Lower lobe of right lung (tissue), 2 donors: ENCODE data around the gene GALNT12. TPM values are rescaled to one million over a fixed set of nuclear protein-coding genes. Genes with fewer than 3 reads are reported as not detected.

Experiments
- ATAC-seq, 2 donors: fragments of 200-7000 bp; cut with Tn5 transposase; one replicate each; pipeline ENCODE4 v1.9.1; 2020 to 2022; ENCODE audit warnings: mild to moderate bottlenecking in 2 of 2, moderate library complexity in 2 of 2
- DNase-seq: peaks from one replicate; pipeline ENCODE4 v3.0.0-alpha.2; 2020
- H3K27ac ChIP-seq: fragments of 200-600 bp; one replicate; pipeline ENCODE4 v1.8.0; 2022
- H3K27me3 ChIP-seq: fragments of 200-600 bp; one replicate; pipeline ENCODE4 v1.8.0; 2022; ENCODE audit warnings: low read depth
- H3K36me3 ChIP-seq: fragments of 200-600 bp; one replicate; pipeline ENCODE4 v1.8.0; 2022; ENCODE audit warnings: mild to moderate bottlenecking
- H3K4me1 ChIP-seq: fragments of 200-600 bp; one replicate; pipeline ENCODE4 v1.8.0; 2022
- H3K4me3 ChIP-seq: fragments of 200-600 bp; one replicate; pipeline ENCODE4 v1.8.0; 2022; ENCODE audit warnings: mild to moderate bottlenecking
- H3K9me3 ChIP-seq: fragments of 200-600 bp; one replicate; pipeline ENCODE4 v1.8.0; 2022
- CTCF ChIP-seq: fragments of 200-600 bp; IDR thresholded peaks from one replicate; pipeline ENCODE4 v1.8.0; 2022; ENCODE audit warnings: antibody characterized with exemption, mild to moderate bottlenecking
- intact Hi-C: fragments of 100-400 bp; cut with DNase I; formaldehyde crosslinking; loops from one replicate; pipeline ENCODE4 v1.11.0; 2022
- total RNA-seq: library from RNA; stranded (reverse); fragmentation: NEBNext Ultra II Directional; extraction: Animal tissue kit (Norgen Biotek cat#: 25700); gene quantifications from one replicate; pipeline ENCODE4 v1.2.1, GENCODE V29; 2021
- donor health status: DM: no; HTN: yes; CAD: no; lungs with severe emphysema.

The GALNT12 gene
- total RNA-seq, 1 donor from 2014 or later: 23.2 TPM

GRCh38 chr9:98801561-98801960 is 5.9 kb upstream of the GALNT12 start:
- DNase-seq: no peak
- Histone ChIP-seq H3K27me3 (no peaks in the 10 kb centered on the region), H3K36me3 (no peaks in the 10 kb centered on the region), H3K4me1 (no peaks in the 10 kb centered on the region), H3K9me3 (no peaks in the 10 kb centered on the region), H3K27ac (no peak overlapping the region), H3K4me3 (no peak overlapping the region)
- intact Hi-C loops: no loop called here
- ATAC-seq: no peak
- TF ChIP-seq CTCF: no peak

- H3K36me3 ChIP-seq: no peaks in the 10 kb centered on the region
- intact Hi-C loops: no loop called here
- TF ChIP-seq CTCF: no peak
- no peak for ATAC-seq
- no peak overlapping the region for H3K27ac ChIP-seq
- H3K4me1 ChIP-seq: no peaks in the 10 kb centered on the region
- H3K9me3 ChIP-seq: no peaks in the 10 kb centered on the region
- H3K4me3 ChIP-seq: no peak overlapping the region
- no peak for DNase-seq
- H3K27me3 ChIP-seq: no peaks in the 10 kb centered on the region
Measured at GRCh38 chr9:98801969-98802371, 5.5 kb upstream of the GALNT12 start.

GRCh38 chr9:98804083-98804482 is 3.4 kb upstream of the GALNT12 start:
- DNase-seq: no peak
- Histone ChIP-seq H3K36me3 (no peaks in the 10 kb centered on the region), H3K4me3 (no peak overlapping the region), H3K4me1 (peaks cover 12% of the 10 kb centered on the region), H3K27ac (no peak overlapping the region), H3K27me3 (peaks cover 12% of the 10 kb centered on the region), H3K9me3 (no peaks in the 10 kb centered on the region)
- TF ChIP-seq CTCF: no peak
- no peak for ATAC-seq
- intact Hi-C loops: no loop called here

GRCh38 chr9:98805506-98806272 is 1.8 kb upstream of the GALNT12 start:
- DNase-seq (no peak), ATAC-seq (no peak)
- H3K4me3 ChIP-seq: no peak overlapping the region
- peaks cover 20% of the 10 kb centered on the region for H3K4me1 ChIP-seq
- H3K9me3 ChIP-seq: no peaks in the 10 kb centered on the region
- no peak overlapping the region for H3K27ac ChIP-seq
- intact Hi-C loops: no loop called here
- TF ChIP-seq CTCF: no peak
- no peaks in the 10 kb centered on the region for H3K36me3 ChIP-seq
- H3K27me3 ChIP-seq: peaks cover 12% of the 10 kb centered on the region

GRCh38 chr9:98806394-98807035 is 955 bp upstream of the GALNT12 start:
- Histone ChIP-seq H3K9me3 (no peaks in the 10 kb centered on the region), H3K36me3 (no peaks in the 10 kb centered on the region), H3K4me1 (peaks cover 20% of the 10 kb centered on the region), H3K4me3 (no peak overlapping the region), H3K27me3 (peaks cover 12% of the 10 kb centered on the region), H3K27ac (no peak overlapping the region)
- DNase-seq (no peak), ATAC-seq (no peak)
- TF ChIP-seq CTCF: peak; percentile 9
- intact Hi-C loops: no loop called here
